DND-41 (cell line): Measurements from ENCODE around the gene U2AF1L4.
A peak's percentile ranks its signal among the peaks of the same experiment; 100 is the strongest.

Experiments
- ATAC-seq: fragments of 200-7000 bp; cut with Tn5 transposase; 3 replicates; pipeline ENCODE4 v1.9.1; 2021; ENCODE audit warnings: low read depth; ENCODE audit not compliant: insufficient read depth
- DNase-seq: peaks from one replicate; pipeline ENCODE4 v3.0.0-alpha.2; 2020
- H2AFZ ChIP-seq: 2 replicates; pipeline ENCODE4 v1.6.0; 2012; ENCODE audit warnings: low read depth, low read length
- H3K27ac ChIP-seq: 2 replicates; pipeline ENCODE4 v1.5.1; 2012; ENCODE audit warnings: low read length, inconsistent platforms
- H3K27me3 ChIP-seq: fragments of 200-600 bp; sonication (generic); 2 replicates; pipeline ENCODE4 v1.6.0; 2012; ENCODE audit warnings: low read length, mild to moderate bottlenecking, inconsistent platforms; ENCODE audit not compliant: insufficient read depth, poor library complexity
- H3K36me3 ChIP-seq: 2 replicates; pipeline ENCODE4 v1.5.1; 2012; ENCODE audit warnings: low read length, inconsistent platforms; ENCODE audit not compliant: insufficient read depth
- H3K4me1 ChIP-seq: 2 replicates; pipeline ENCODE4 v1.5.1; 2012; ENCODE audit warnings: mild to moderate bottlenecking, low read length; ENCODE audit not compliant: insufficient read depth
- H3K4me2 ChIP-seq: 2 replicates; pipeline ENCODE4 v1.6.0; 2012; ENCODE audit warnings: mild to moderate bottlenecking, moderate library complexity, low read length, inconsistent platforms; ENCODE audit not compliant: insufficient read depth
- H3K4me3 ChIP-seq, 2 experiments: fragments of 200-600 bp in 1 of 2; shearing (Covaris generic) in 1 of 2; 2 replicates each; pipeline ENCODE4 v1.5.1; 2012 to 2016; ENCODE audit warnings: inconsistent platforms in 2 of 2, low read length in 2 of 2, mild to moderate bottlenecking in 2 of 2, low read depth in 1 of 2, moderate library complexity in 1 of 2
- H3K79me2 ChIP-seq: 2 replicates; pipeline ENCODE4 v1.6.0; 2012; ENCODE audit warnings: low read length, inconsistent platforms; ENCODE audit not compliant: insufficient read depth
- H3K9ac ChIP-seq: 2 replicates; pipeline ENCODE4 v1.6.0; 2012; ENCODE audit warnings: low read depth, mild to moderate bottlenecking, inconsistent platforms, low read length, moderate library complexity
- H3K9me3 ChIP-seq: 2 replicates; pipeline ENCODE4 v1.5.1; 2012; ENCODE audit warnings: low read length, moderate library complexity, mild to moderate bottlenecking, inconsistent platforms; ENCODE audit not compliant: insufficient read depth, severe bottlenecking
- H4K20me1 ChIP-seq: 2 replicates; pipeline ENCODE4 v1.6.0; 2012; ENCODE audit warnings: low read length; ENCODE audit not compliant: insufficient read depth
- CTCF ChIP-seq: IDR thresholded peaks from 2 replicates; pipeline ENCODE4 v1.5.1; 2012; ENCODE audit warnings: borderline replicate concordance, low read length, moderate library complexity, mild to moderate bottlenecking; ENCODE audit not compliant: poor library complexity, severe bottlenecking; ENCODE audit errors: extremely low read depth
- EZH2 ChIP-seq: IDR thresholded peaks from 3 replicates; pipeline ENCODE4 v1.6.1; 2012; ENCODE audit warnings: borderline replicate concordance, low read depth, mild to moderate bottlenecking, moderate library complexity, low read length, inconsistent platforms; ENCODE audit not compliant: severe bottlenecking

U2AF1L4 gene

GRCh38 chr19:35751839-35752745 lies 6.9 kb upstream of the U2AF1L4 start:
- DNase-seq (no peak), ATAC-seq (no peak)
- Histone ChIP-seq H3K36me3 (peaks cover 24% of the 10 kb centered on the region), H3K4me3 (no peak overlapping the region), H3K9me3 (no peaks in the 10 kb centered on the region), H3K27ac (no peak overlapping the region), H3K4me2 (no peak overlapping the region), H3K79me2 (peaks cover 16% of the 10 kb centered on the region), H2AFZ (no peak overlapping the region), H3K9ac (0 out of 2 replicates have a peak overlapping the region, but pooled peaks have one; percentile 8), H4K20me1 (0 out of 2 replicates have a peak, but pooled peaks cover 3% of the 10 kb centered on the region), H3K4me1 (peaks cover 32% of the 10 kb centered on the region), H3K27me3 (no peaks in the 10 kb centered on the region)
- no peak for TF ChIP-seq CTCF
- no peak for TF ChIP-seq EZH2

GRCh38 chr19:35750167-35750566 lies 4.9 kb upstream of the U2AF1L4 start:
- no peak overlapping the region for H3K4me3 ChIP-seq
- H3K79me2 ChIP-seq: peaks cover 31% of the 10 kb centered on the region
- H4K20me1 ChIP-seq: 0 out of 2 replicates have a peak, but pooled peaks cover 3% of the 10 kb centered on the region
- no peak overlapping the region for H2AFZ ChIP-seq
- peaks cover 24% of the 10 kb centered on the region for H3K36me3 ChIP-seq
- H3K27ac ChIP-seq: no peak overlapping the region
- H3K27me3 ChIP-seq: no peaks in the 10 kb centered on the region
- TF ChIP-seq CTCF: no peak
- TF ChIP-seq EZH2: no peak
- peak overlapping the region; percentile 94; the same call in 1 of the 2 replicates for H3K4me2 ChIP-seq
- DNase-seq (no peak), ATAC-seq (no peak)
- H3K4me1 ChIP-seq: peaks cover 40% of the 10 kb centered on the region
- H3K9ac ChIP-seq: no peak overlapping the region; the same call in 1 of the 2 replicates
- no peaks in the 10 kb centered on the region for H3K9me3 ChIP-seq

GRCh38 chr19:35748106-35749020 lies 3.1 kb upstream of the U2AF1L4 start, which contains the start of gene LIN37:
Gene LIN37 (plus strand): TSS chr19:35748576. CDS start chr19:35748725, 149 bp downstream.
- Histone ChIP-seq H3K9ac (peak within 1 kb of the TSS; percentile 72), H4K20me1 (0 out of 2 replicates have a peak, but pooled peaks cover 3% of the 10 kb centered on the region), H2AFZ (peak within 1 kb of the TSS; percentile 98), H3K36me3 (peaks cover 18% of the 10 kb centered on the region), H3K27ac (peak within 1 kb of the TSS; percentile 91), H3K4me1 (peaks cover 53% of the 10 kb centered on the region), H3K4me2 (peak within 1 kb of the TSS; percentile 94), H3K79me2 (peaks cover 43% of the 10 kb centered on the region), H3K9me3 (no peaks in the 10 kb centered on the region), H3K27me3 (no peaks in the 10 kb centered on the region), H3K4me3 (peak within 1 kb of the TSS; percentile 74 to 98)
- TF ChIP-seq EZH2: no peak
- TF ChIP-seq CTCF: no peak
- DNase-seq: peak; percentile 99
- ATAC-seq: peak; percentile 83
